ENCODE results near the gene ZDHHC5.

Gene ZDHHC5

GRCh38 chr11:57667736-57668433, at the start of gene ZDHHC5:
Gene ZDHHC5 (plus strand): TSS chr11:57668114. CDS start chr11:57673091, 4,977 bp downstream.
- peak; percentile 36 for TF ChIP-seq CTCF (IDR thresholded peaks at IDR 0.05; ENCODE audit: poor library complexity, severe bottlenecking)
- DNase-seq (ENCODE audit: low spot score), result peak; percentile 99
- ATAC-seq (ENCODE audit: low read depth), result peak; percentile 92

DNA sequence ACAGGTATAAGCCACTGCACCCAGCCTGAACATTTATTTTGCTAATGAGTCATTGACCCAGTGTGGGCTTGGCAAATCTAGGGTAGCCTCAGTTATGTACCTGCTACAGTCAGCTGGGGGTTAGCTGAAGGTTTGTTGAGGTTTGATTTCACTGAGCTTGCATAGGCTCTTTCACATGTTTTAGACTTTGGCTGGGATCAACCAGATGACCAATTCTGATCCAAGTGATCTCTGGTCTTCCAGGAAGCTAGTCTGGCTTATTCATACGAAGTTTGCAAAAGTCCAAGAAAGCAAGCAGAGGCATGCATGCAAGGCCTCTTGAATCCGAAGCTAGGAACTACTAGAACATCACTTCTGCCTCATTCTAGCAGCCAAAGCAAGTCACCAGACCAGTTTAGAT, 49.5 kb upstream of the ZDHHC5 start:
- Histone ChIP-seq H3K36me3 (ENCODE audit: low read depth) (no peaks in the 10 kb centered on the region), H3K27ac (ENCODE audit: poor library complexity, severe bottlenecking) (no peak overlapping the region), H3K4me3 (ENCODE audit: severe bottlenecking) (no peak overlapping the region), H3K9me3 (ENCODE audit: severe bottlenecking) (no peaks in the 10 kb centered on the region), H3K4me1 (ENCODE audit: insufficient read depth, poor library complexity, severe bottlenecking) (peaks cover 3% of the 10 kb centered on the region), H3K27me3 (ENCODE audit: insufficient read depth, poor library complexity, severe bottlenecking) (no peaks in the 10 kb centered on the region)
- ATAC-seq (ENCODE audit: low read depth), result no peak; the same call in 2 of the 3 replicates
- TF ChIP-seq CTCF (IDR thresholded peaks at IDR 0.05; ENCODE audit: poor library complexity, severe bottlenecking), result no peak
- no peak for DNase-seq (ENCODE audit: low spot score)

More at GRCh38 chr11:57667736-57668433, at the start of gene ZDHHC5:
- H3K4me1 ChIP-seq (ENCODE audit: insufficient read depth, poor library complexity, severe bottlenecking), result peaks cover 16% of the 10 kb centered on the region
- peak within 1 kb of the TSS; percentile 90 for H3K27ac ChIP-seq (ENCODE audit: poor library complexity, severe bottlenecking)
- no peaks in the 10 kb centered on the region for H3K9me3 ChIP-seq (ENCODE audit: severe bottlenecking)
- H3K27me3 ChIP-seq (ENCODE audit: insufficient read depth, poor library complexity, severe bottlenecking), result no peaks in the 10 kb centered on the region
- peaks cover 21% of the 10 kb centered on the region for H3K36me3 ChIP-seq (ENCODE audit: low read depth)
- H3K4me3 ChIP-seq (ENCODE audit: severe bottlenecking), result peak within 1 kb of the TSS; percentile 83

DNA sequence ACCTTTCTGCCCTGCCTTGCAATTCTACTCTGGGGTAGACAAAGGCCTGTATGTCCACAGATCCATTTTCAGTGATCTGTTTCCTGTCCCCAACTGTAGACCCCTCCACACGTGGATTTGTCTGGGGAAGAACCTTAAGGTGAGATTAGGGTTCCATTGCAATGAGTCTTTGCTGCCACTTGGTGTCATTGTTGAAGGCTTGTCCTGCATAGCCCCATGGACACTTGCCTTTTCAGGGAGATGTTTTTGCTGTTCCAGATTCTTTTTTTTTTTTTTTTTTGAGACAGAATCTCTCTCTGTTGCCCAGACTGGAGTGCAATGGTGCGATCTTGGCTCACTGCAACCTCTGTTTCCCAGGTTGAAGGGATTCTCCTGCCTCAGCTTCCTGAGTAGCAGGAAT, 48.6 kb upstream of the ZDHHC5 start:
- DNase-seq (ENCODE audit: low spot score), result no peak
- Histone ChIP-seq H3K27ac (ENCODE audit: poor library complexity, severe bottlenecking) (no peak overlapping the region), H3K4me3 (ENCODE audit: severe bottlenecking) (no peak overlapping the region), H3K4me1 (ENCODE audit: insufficient read depth, poor library complexity, severe bottlenecking) (peaks cover 3% of the 10 kb centered on the region), H3K9me3 (ENCODE audit: severe bottlenecking) (no peaks in the 10 kb centered on the region), H3K27me3 (ENCODE audit: insufficient read depth, poor library complexity, severe bottlenecking) (no peaks in the 10 kb centered on the region), H3K36me3 (ENCODE audit: low read depth) (no peaks in the 10 kb centered on the region)
- no peak for TF ChIP-seq CTCF (IDR thresholded peaks at IDR 0.05; ENCODE audit: poor library complexity, severe bottlenecking)
- ATAC-seq (ENCODE audit: low read depth), result no peak

DNA sequence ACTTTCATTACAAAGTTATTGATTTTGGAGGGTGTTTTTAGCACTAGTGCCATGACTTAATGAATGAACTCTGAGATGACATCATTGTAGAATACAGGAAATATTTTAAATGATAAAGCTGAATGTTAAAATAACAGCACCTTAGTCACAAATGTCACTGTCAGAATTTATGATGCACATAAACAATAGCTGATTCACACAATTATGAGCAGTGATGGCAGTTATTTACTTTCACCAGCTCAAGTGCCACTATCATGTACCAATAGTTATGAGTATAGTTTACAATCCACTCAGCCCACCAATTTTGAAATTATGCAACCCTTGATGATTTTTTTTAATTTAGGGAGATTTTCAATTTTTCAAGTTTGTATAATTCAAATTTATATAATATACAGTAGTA, 47.4 kb upstream of the ZDHHC5 start:
- no peak overlapping the region for H3K4me3 ChIP-seq (ENCODE audit: severe bottlenecking)
- H3K9me3 ChIP-seq (ENCODE audit: severe bottlenecking), result no peaks in the 10 kb centered on the region
- H3K36me3 ChIP-seq (ENCODE audit: low read depth), result no peaks in the 10 kb centered on the region
- no peaks in the 10 kb centered on the region for H3K27me3 ChIP-seq (ENCODE audit: insufficient read depth, poor library complexity, severe bottlenecking)
- H3K4me1 ChIP-seq (ENCODE audit: insufficient read depth, poor library complexity, severe bottlenecking), result peaks cover 3% of the 10 kb centered on the region
- ATAC-seq (ENCODE audit: low read depth) (no peak), DNase-seq (ENCODE audit: low spot score) (no peak)
- H3K27ac ChIP-seq (ENCODE audit: poor library complexity, severe bottlenecking), result no peak overlapping the region
- TF ChIP-seq CTCF (IDR thresholded peaks at IDR 0.05; ENCODE audit: poor library complexity, severe bottlenecking), result no peak

DNA sequence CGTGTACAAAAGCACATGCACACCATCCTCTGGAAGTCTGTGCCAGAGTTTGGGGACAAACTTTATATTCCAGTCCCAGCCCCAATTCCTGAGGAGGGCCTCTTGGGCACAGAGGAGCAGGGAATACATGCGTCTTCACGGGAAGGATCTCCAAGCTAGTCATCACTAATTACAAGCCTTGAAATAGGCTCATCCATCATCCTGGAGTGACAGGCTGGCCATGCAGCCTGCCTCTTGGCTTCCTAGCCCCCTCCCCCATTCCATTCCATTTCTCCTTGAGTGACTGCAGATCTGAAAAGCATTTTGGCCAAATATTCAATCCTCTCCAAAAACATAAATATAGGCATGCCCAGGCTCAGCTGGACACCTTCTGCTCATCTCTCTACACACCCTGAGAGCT, 45.7 kb upstream of the ZDHHC5 start:
- ATAC-seq (ENCODE audit: low read depth), result no peak
- no peaks in the 10 kb centered on the region for H3K9me3 ChIP-seq (ENCODE audit: severe bottlenecking)
- no peaks in the 10 kb centered on the region for H3K36me3 ChIP-seq (ENCODE audit: low read depth)
- no peaks in the 10 kb centered on the region for H3K27me3 ChIP-seq (ENCODE audit: insufficient read depth, poor library complexity, severe bottlenecking)
- TF ChIP-seq CTCF (IDR thresholded peaks at IDR 0.05; ENCODE audit: poor library complexity, severe bottlenecking), result no peak
- DNase-seq (ENCODE audit: low spot score), result no peak
- no peak overlapping the region for H3K27ac ChIP-seq (ENCODE audit: poor library complexity, severe bottlenecking)
- H3K4me3 ChIP-seq (ENCODE audit: severe bottlenecking), result no peak overlapping the region
- peaks cover 3% of the 10 kb centered on the region for H3K4me1 ChIP-seq (ENCODE audit: insufficient read depth, poor library complexity, severe bottlenecking)
